Breast epithelium (tissue), 4 donors: Measurements from ENCODE around the gene DEDD2. TPM values are rescaled to one million over a fixed set of nuclear protein-coding genes. Genes with fewer than 3 reads are reported as not detected.

ENCODE experiments used
- DNase-seq, 2 donors: peaks; one replicate each; pipeline ENCODE4 v3.0.0-alpha.2; 2019; ENCODE audit warnings: low spot score in 2 of 2
- H3K27ac ChIP-seq, 2 donors: fragments of 200-600 bp; sonication (generic) in 1 of 2; one replicate each; pipeline ENCODE4 v1.5.1; 2016 to 2019; ENCODE audit warnings: mild to moderate bottlenecking in 1 of 2
- H3K27me3 ChIP-seq, 2 donors: fragments of 200-600 bp; sonication (generic) in 1 of 2; one replicate each; pipeline versions ENCODE4 v1.5.1 to v1.6.0; 2017 to 2019; ENCODE audit warnings: control low read depth in 1 of 2, mild to moderate bottlenecking in 1 of 2
- H3K36me3 ChIP-seq: fragments of 200-600 bp; one replicate; pipeline ENCODE4 v1.5.1; 2019
- H3K4me1 ChIP-seq, 2 donors: fragments of 200-600 bp; sonication (generic); one replicate each; pipeline ENCODE4 v1.5.1; 2016 to 2019; ENCODE audit warnings: control low read depth in 1 of 2
- H3K4me3 ChIP-seq, 3 donors: fragments of 200-600 bp; sonication (generic); 1 replicate in 2 of 3; 2 replicates in 1 of 3; pipeline ENCODE4 v1.5.1; 2016 to 2019; ENCODE audit warnings: mild to moderate bottlenecking in 3 of 3, moderate library complexity in 2 of 3
- H3K9me3 ChIP-seq, 2 donors: fragments of 200-600 bp; sonication (generic) in 1 of 2; one replicate each; pipeline ENCODE4 v1.5.1; 2016 to 2019; ENCODE audit warnings: control low read depth in 1 of 2
- POLR2A ChIP-seq: fragments of 450-650 bp; IDR thresholded peaks from one replicate; pipeline ENCODE4 v1.6.1; 2016; ENCODE audit warnings: antibody characterized with exemption, mild to moderate bottlenecking, moderate library complexity
- POLR2AphosphoS5 ChIP-seq, 3 donors: sonication (generic); formaldehyde crosslinking; IDR thresholded peaks; one replicate each; pipeline ENCODE4 v1.6.1; 2017; ENCODE audit warnings: antibody characterized with exemption in 3 of 3
- intact Hi-C: fragments of 100-400 bp; cut with DNase I; formaldehyde crosslinking; loops from one replicate; pipeline ENCODE4 v1.15.1; 2023; ENCODE audit warnings: low total_unique reads
- total RNA-seq, 3 donors: library from RNA; depleted of rRNA; stranded (reverse); fragments of >200 nt; gene quantifications; one replicate each; pipeline ENCODE4 v1.1.0, GENCODE V29; 2016
- TF ChIP-seq, protein P1 (sequence below), 3 donors: fragments of 450-650 bp; IDR thresholded peaks; one replicate each; pipeline ENCODE4 v1.5.1; 2016 to 2017; ENCODE audit warnings: antibody characterized with exemption in 3 of 3, mild to moderate bottlenecking in 3 of 3, moderate library complexity in 3 of 3

Gene DEDD2
- total RNA-seq, 3 donors from 2014 or later, result 31.4 to 64.0 (median 37.0) TPM

- TF ChIP-seq POLR2A, result no peak
- no peak for TF ChIP-seq POLR2AphosphoS5 (IDR thresholded peaks at IDR 0.05)
- TF ChIP-seq, protein P1, sequence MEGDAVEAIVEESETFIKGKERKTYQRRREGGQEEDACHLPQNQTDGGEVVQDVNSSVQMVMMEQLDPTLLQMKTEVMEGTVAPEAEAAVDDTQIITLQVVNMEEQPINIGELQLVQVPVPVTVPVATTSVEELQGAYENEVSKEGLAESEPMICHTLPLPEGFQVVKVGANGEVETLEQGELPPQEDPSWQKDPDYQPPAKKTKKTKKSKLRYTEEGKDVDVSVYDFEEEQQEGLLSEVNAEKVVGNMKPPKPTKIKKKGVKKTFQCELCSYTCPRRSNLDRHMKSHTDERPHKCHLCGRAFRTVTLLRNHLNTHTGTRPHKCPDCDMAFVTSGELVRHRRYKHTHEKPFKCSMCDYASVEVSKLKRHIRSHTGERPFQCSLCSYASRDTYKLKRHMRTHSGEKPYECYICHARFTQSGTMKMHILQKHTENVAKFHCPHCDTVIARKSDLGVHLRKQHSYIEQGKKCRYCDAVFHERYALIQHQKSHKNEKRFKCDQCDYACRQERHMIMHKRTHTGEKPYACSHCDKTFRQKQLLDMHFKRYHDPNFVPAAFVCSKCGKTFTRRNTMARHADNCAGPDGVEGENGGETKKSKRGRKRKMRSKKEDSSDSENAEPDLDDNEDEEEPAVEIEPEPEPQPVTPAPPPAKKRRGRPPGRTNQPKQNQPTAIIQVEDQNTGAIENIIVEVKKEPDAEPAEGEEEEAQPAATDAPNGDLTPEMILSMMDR (IDR thresholded peaks at IDR 0.05), result no peak
- no peak for DNase-seq
- H3K4me1 ChIP-seq, result no peaks in the 10 kb centered on the region
- H3K36me3 ChIP-seq, result peaks cover 10% of the 10 kb centered on the region
- H3K27ac ChIP-seq, result peak overlapping the region in 1 of 2 donors; percentile 6
- H3K4me3 ChIP-seq, result no peak overlapping the region
- no peaks in the 10 kb centered on the region for H3K27me3 ChIP-seq
- H3K9me3 ChIP-seq, result no peaks in the 10 kb centered on the region
- intact Hi-C loops, result no loop called here
These were observed 16.3 kb upstream of the DEDD2 start for GRCh38 chr19:42233678-42234292.

DNA sequence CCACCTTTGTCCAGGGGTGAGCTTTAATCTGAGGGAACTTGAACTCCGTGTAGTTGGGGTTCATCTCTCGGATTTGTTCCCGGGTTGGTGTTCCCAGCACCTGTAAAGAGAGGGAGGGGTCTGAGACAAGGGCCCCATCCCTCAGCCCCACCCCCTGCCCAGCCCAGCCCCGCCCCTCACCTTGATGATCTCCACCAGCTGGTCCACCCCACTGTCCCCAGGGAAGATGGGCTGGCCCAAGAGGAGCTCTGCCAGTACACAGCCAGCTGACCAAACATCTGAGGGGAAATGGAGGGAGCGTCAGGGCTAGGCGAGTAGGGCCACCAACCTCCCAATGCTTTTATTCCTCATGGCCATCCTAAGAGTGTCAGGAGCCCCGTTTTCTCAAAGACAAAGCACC is 15.6 kb upstream of the DEDD2 start:
- no peak overlapping the region for H3K4me3 ChIP-seq
- DNase-seq, result no peak
- H3K4me1 ChIP-seq, result no peaks in the 10 kb centered on the region
- H3K9me3 ChIP-seq, result no peaks in the 10 kb centered on the region
- TF ChIP-seq POLR2A (no peak), POLR2AphosphoS5 (IDR thresholded peaks at IDR 0.05) (no peak)
- TF ChIP-seq, protein P1 (IDR thresholded peaks at IDR 0.05), result no peak
- no peak overlapping the region for H3K27ac ChIP-seq
- intact Hi-C loops, result no loop called here
- peaks cover 10% of the 10 kb centered on the region for H3K36me3 ChIP-seq
- no peaks in the 10 kb centered on the region for H3K27me3 ChIP-seq

- Histone ChIP-seq H3K27me3 (no peaks in the 10 kb centered on the region), H3K27ac (no peak overlapping the region), H3K9me3 (no peaks in the 10 kb centered on the region), H3K4me1 (no peaks in the 10 kb centered on the region), H3K4me3 (no peak overlapping the region), H3K36me3 (peaks cover 10% of the 10 kb centered on the region)
- DNase-seq, result no peak
- no peak for TF ChIP-seq POLR2AphosphoS5 (IDR thresholded peaks at IDR 0.05)
- TF ChIP-seq POLR2A, result no peak
- TF ChIP-seq, protein P1 (IDR thresholded peaks at IDR 0.05), result no peak
- intact Hi-C loops, result no loop called here
These were observed 15.0 kb upstream of the DEDD2 start for GRCh38 chr19:42232435-42232834.

DNA sequence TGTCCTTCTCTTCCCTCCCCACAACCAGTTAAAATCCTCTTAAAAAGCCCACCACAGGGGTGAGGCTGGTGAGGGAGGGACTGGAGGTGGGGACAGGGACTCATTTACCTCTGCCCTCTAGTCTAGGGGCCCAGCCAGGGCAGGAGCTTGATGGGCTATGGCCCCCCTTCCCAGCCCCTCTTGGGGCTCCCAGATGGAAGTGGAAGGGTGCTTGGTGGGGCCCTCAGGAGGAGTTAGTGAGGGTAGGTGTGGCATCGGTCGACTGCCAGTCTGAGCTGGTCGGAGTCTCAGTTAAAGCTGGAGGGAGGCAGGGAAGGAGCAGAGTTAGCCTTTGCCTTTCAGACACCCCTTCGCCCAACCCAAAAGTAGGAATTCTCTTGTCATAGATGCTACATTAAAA is 13.1 kb upstream of the DEDD2 start:
- peak overlapping the region in 1 of 2 donors; percentile 7 for H3K27ac ChIP-seq

DNA sequence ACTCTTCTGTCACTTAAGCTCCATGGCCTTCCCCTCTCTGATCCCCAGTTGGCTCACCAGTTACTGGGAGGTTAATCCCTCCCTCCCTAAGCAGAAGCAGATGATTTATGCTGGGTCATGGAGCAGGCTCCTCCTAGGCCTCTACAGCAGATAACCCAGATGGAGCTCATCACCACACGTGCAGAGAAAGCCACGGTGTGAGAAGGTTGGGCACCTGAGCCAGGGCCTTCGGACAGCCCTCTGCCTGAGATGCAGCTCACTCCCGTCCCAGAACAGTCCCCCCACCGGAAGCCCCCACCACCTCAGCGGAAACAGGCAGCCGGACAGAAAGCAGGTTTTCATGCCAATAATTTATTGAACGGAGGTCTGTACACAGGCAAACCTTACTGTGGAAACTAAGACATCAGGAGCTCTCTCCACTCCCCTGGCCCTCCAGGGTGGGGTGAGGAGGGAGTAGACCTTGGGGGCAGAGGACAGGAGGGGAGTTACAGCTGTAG is 12.4 kb upstream of the DEDD2 start:
- no peak for TF ChIP-seq POLR2AphosphoS5 (IDR thresholded peaks at IDR 0.05)
- no peak for TF ChIP-seq POLR2A
- TF ChIP-seq, protein P1 (IDR thresholded peaks at IDR 0.05), result no peak
- H3K36me3 ChIP-seq, result peaks cover 4% of the 10 kb centered on the region
- H3K4me3 ChIP-seq, result no peak overlapping the region
- DNase-seq, result no peak
- H3K27me3 ChIP-seq, result no peaks in the 10 kb centered on the region
- intact Hi-C loops, result no loop called here
- H3K4me1 ChIP-seq, result no peaks in the 10 kb centered on the region
- H3K27ac ChIP-seq, result peak overlapping the region in 1 of 2 donors; percentile 38
- H3K9me3 ChIP-seq, result no peaks in the 10 kb centered on the region

More for the DNA sequence above, 13.1 kb upstream of the DEDD2 start:
- H3K4me1 ChIP-seq, result no peaks in the 10 kb centered on the region
- H3K36me3 ChIP-seq, result no peaks in the 10 kb centered on the region
- no peaks in the 10 kb centered on the region for H3K9me3 ChIP-seq
- no peak for TF ChIP-seq POLR2A
- no peak for TF ChIP-seq POLR2AphosphoS5 (IDR thresholded peaks at IDR 0.05)
- TF ChIP-seq, protein P1 (IDR thresholded peaks at IDR 0.05), result no peak
- no peak for DNase-seq
- intact Hi-C loops, result no loop called here
- H3K27me3 ChIP-seq, result no peaks in the 10 kb centered on the region
- H3K4me3 ChIP-seq, result no peak overlapping the region
